CD4-positive, alpha-beta T cell treated with Interleukin-6 for 4 hours (primary cell): ENCODE data around the gene C9orf43.

Source experiments
- DNase-seq: peaks from one replicate; pipeline ENCODE4 v3.0.0-alpha.2; 2020; ENCODE audit warnings: mixed read lengths

Gene C9orf43

GRCh38 chr9:113468716-113469448 is 58.3 kb downstream of the C9orf43 start:
- no peak for DNase-seq

GRCh38 chr9:113471143-113471542 is 60.6 kb downstream of the C9orf43 start:
- no peak for DNase-seq

- no peak for DNase-seq
These were observed 61.0 kb downstream of the C9orf43 start for GRCh38 chr9:113471566-113471965.

DNA sequence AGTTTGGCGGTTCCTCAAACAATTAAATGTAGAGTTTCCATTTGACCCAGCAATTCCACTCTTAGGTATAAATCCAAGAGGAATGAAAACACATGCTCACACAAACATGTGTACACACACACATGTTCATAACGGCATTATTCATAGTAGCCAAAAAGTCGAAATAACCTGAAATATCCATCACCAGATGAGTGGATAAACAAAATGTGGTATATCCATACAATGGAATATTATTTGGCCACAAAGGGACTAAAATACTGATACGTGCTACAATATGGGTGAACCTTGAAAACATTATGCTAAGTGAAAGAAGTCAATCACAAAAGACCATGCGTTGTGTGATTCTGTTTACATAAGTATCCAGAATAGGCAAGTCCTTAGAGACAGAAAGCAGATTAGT is 61.7 kb downstream of the C9orf43 start:
- no peak for DNase-seq

GRCh38 chr9:113474360-113475028 is 63.9 kb downstream of the C9orf43 start:
- no peak for DNase-seq

DNA sequence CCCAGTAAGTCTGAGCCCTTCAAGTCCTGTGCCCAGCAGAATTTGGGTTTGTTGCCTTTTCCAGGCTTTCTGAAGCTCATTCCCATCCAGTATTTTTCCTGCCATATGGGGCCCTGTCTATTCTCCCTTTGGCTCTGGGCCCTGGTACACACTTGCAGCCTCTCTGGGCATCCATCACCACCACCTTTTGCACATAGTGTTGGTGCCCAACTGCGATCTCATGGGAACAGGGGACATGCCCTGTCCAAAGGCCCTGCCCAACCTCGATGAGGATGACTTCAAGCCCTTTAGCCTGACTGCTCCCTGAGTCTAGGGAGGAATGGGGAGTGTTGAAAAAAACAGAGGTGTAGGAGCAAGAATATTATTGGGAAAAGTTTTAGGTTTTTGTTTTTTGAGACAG is 64.5 kb downstream of the C9orf43 start:
- no peak for DNase-seq

DNA sequence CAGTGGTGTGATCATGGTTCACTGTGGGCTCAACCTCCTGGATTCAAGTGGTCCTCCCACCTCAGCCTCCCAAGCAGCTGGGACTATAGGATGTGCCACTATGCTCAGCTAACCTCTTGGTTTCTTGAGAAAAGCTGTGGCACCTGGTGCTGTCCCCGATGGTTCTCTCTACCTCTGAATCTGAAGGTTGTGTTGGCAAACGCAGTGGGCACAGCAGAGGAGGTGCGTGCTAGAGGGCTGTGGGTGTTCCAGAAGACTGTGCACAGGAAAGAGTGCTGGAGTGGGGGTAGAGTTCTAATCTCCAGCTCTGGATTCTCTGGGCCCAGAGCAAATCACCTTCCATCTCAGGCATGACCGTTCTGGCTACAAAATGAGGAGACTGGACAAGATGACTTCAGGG is 65.4 kb downstream of the C9orf43 start:
- no peak for DNase-seq

DNA sequence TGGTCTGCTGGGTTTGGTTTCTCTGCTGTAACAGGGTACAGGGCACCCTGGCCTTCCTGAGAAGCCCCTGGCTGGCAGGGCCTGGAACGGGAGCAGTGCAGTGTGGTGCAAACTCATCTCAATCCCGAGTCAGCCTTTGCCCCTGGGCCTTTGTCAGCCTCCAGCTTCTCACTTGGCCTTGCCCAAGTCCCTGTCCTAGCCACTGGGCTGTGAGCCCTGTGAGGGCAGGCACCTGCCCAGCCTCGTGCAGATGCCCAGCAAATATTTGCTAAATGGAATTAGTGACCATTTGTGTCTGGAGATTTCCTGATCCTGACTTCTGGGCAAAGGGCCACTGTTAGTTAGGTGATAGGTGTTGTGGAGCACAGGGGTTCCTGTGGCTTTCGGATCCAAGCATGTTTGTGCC is 66.0 kb downstream of the C9orf43 start:
- DNase-seq: no peak

DNA sequence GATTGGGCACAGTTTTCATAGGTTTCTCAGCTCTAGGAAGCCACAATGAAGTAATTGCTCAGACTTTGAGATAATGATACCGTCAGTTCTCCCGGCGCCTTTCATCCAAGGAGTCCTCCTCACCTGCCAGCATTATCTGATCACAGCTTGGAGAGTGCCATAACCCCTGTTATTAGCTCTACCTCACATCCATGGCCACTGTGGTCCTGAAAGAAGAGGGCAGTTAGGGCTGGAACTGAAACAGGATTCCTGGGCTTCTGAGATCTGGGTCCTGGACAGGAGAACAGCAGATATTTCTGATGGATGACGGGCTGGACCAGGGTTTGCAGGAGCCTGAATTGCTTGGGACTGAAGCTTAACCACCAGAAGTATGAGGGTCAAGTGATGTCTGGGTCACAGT is 66.5 kb downstream of the C9orf43 start:
- DNase-seq: no peak

GRCh38 chr9:113477661-113478060 is 67.1 kb downstream of the C9orf43 start:
- no peak for DNase-seq

DNA sequence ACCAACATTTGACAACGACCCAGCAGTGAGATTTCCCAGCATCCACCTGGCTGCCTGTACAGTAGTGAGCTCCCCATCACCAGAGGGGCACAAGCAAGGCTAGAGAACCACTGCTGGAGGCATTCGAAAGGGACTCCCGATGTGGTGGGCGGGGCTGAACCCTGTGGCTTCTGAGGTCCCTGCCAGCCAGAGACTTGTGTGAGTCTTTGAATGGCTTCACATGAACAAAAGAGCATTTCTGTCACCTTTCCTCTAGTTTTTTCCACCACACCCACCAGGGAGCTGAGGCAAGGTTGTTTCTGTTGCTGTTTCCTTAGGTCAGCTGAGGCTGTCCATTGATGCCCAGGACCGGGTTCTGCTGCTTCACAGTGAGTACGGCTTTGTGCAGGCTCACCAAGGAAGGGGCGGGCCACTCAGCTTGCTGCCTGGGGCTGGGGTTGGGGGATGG is 68.7 kb downstream of the C9orf43 start:
- DNase-seq: peak; percentile 35
